Fibroblast of lung (primary cell): ENCODE measurements around the gene ERBB4. TPM values are rescaled to one million over a fixed set of nuclear protein-coding genes. Genes with fewer than 3 reads are reported as not detected.

Source experiments
- DNase-seq, 2 donors: peaks; one replicate each; pipeline versions ENCODE4 v3.0.0 to v3.0.0-alpha.2; 2010; ENCODE audit warnings: low read depth in 2 of 2
- H2AFZ ChIP-seq: 2 replicates; pipeline ENCODE4 v1.5.1; 2012; ENCODE audit warnings: low read length, control low read depth, inconsistent platforms
- H3K27ac ChIP-seq: 2 replicates; pipeline ENCODE4 v1.5.1; 2011; ENCODE audit warnings: low read length, control low read depth; ENCODE audit not compliant: insufficient read depth
- H3K27me3 ChIP-seq: 2 replicates; pipeline ENCODE4 v1.5.1; 2011; ENCODE audit warnings: mild to moderate bottlenecking, low read length; ENCODE audit not compliant: control insufficient read depth, insufficient read depth
- H3K36me3 ChIP-seq: 2 replicates; pipeline ENCODE4 v1.5.1; 2011; ENCODE audit warnings: low read length; ENCODE audit not compliant: control insufficient read depth, insufficient read depth
- H3K4me1 ChIP-seq: 2 replicates; pipeline ENCODE4 v1.5.1; 2011; ENCODE audit warnings: low read length; ENCODE audit not compliant: control insufficient read depth, insufficient read depth; ENCODE audit errors: extremely low read depth
- H3K4me2 ChIP-seq: 2 replicates; pipeline ENCODE4 v1.5.1; 2011; ENCODE audit warnings: low read length, control low read depth; ENCODE audit not compliant: insufficient read depth; ENCODE audit errors: extremely low read depth
- H3K4me3 ChIP-seq, 4 experiments: fragments of 200-600 bp in 1 of 4; sonication (generic) in 1 of 4; replicated peaks in 1 of 4; 2 replicates each; pipeline ENCODE4 v1.5.1; 2011 to 2016; ENCODE audit warnings: low read length in 4 of 4, low read depth in 3 of 4, mild to moderate bottlenecking in 3 of 4, control low read depth in 2 of 4, inconsistent platforms in 1 of 4, mixed read lengths in 1 of 4; ENCODE audit not compliant: insufficient read depth in 1 of 4; ENCODE audit errors: control extremely low read depth in 1 of 4
- H3K79me2 ChIP-seq: 2 replicates; pipeline ENCODE4 v1.5.1; 2012; ENCODE audit warnings: mild to moderate bottlenecking, low read length, inconsistent platforms; ENCODE audit not compliant: control insufficient read depth, insufficient read depth
- H3K9ac ChIP-seq: 2 replicates; pipeline ENCODE4 v1.5.1; 2011; ENCODE audit warnings: mild to moderate bottlenecking, low read length, control low read depth; ENCODE audit not compliant: insufficient read depth
- H3K9me3 ChIP-seq: 2 replicates; pipeline ENCODE4 v1.5.1; 2012; ENCODE audit warnings: low read depth, low read length; ENCODE audit not compliant: control insufficient read depth, insufficient read depth
- H4K20me1 ChIP-seq: 2 replicates; pipeline ENCODE4 v1.5.1; 2011; ENCODE audit warnings: low read length; ENCODE audit not compliant: control insufficient read depth, insufficient read depth; ENCODE audit errors: extremely low read depth
- CTCF ChIP-seq, 2 donors: IDR thresholded peaks in 1 of 2; conservative IDR thresholded peaks in 1 of 2; 1 replicate in 1 of 2; 2 replicates in 1 of 2; pipeline ENCODE4 v1.5.1; 2011 to 2012; ENCODE audit warnings: low read length in 2 of 2, control low read depth in 1 of 2, inconsistent platforms in 1 of 2, low read depth in 1 of 2, mild to moderate bottlenecking in 1 of 2
- EZH2 ChIP-seq: IDR thresholded peaks from 2 replicates; pipeline ENCODE4 v1.5.1; 2012; ENCODE audit warnings: low read length, control low read depth, mild to moderate bottlenecking; ENCODE audit errors: missing control alignments
- polyA plus RNA-seq, 2 donors: library from polyadenylated mRNA; depleted of rRNA in 1 of 2; stranded (reverse) in 1 of 2; unstranded in 1 of 2; fragments of >200 nt; gene quantifications; 2 replicates each; pipeline ENCODE4 v1.2.1, GENCODE V29; 2011 to 2012; ENCODE audit warnings: missing spikeins in 1 of 2
- total RNA-seq: library from RNA; depleted of rRNA; stranded (reverse); fragments of >200 nt; gene quantifications from 2 replicates; pipeline ENCODE4 v1.2.1, GENCODE V29; 2014

ERBB4 gene
- total and polyA plus RNA-seq, 2 donors (not counting 1 experiment from before 2014, with no cell fraction given): 0.08 to 0.17 TPM

DNA sequence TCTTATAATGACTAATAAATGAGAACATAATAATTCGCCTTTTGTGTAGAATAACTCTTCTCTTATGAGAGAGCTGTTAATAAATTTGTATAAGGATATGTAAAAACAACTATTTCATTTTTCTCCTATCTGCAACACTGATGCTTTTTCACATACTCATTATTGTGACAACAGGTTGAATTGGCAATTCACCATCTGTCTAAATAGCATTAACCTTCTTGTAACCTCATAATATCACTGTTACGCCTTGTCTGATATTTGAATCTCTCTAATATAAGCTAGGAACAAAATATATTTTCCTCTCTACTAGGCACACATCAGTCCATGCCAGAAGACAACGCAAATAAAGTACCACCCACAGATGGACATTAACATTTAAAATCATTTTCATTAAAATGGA, 1043.3 kb downstream of the ERBB4 start:
- no peaks in the 10 kb centered on the region for H3K36me3 ChIP-seq
- H3K9me3 ChIP-seq: no peaks in the 10 kb centered on the region
- TF ChIP-seq CTCF (conservative IDR thresholded peaks at IDR 0.05 in 1 of 2, IDR thresholded peaks at IDR 0.05 in 1 of 2; ENCODE audit: low read depth in 1 of 2, low read length in 2 of 2): no peak
- TF ChIP-seq EZH2: no peak
- no peaks in the 10 kb centered on the region for H4K20me1 ChIP-seq
- no peaks in the 10 kb centered on the region for H3K4me1 ChIP-seq
- H3K27ac ChIP-seq: no peak overlapping the region
- no peaks in the 10 kb centered on the region for H3K79me2 ChIP-seq
- H3K4me2 ChIP-seq: no peak overlapping the region
- DNase-seq: no peak
- no peak overlapping the region for H2AFZ ChIP-seq
- H3K27me3 ChIP-seq: no peaks in the 10 kb centered on the region
- peak overlapping the region; percentile 7 for H3K9ac ChIP-seq
- no peak overlapping the region for H3K4me3 ChIP-seq

DNA sequence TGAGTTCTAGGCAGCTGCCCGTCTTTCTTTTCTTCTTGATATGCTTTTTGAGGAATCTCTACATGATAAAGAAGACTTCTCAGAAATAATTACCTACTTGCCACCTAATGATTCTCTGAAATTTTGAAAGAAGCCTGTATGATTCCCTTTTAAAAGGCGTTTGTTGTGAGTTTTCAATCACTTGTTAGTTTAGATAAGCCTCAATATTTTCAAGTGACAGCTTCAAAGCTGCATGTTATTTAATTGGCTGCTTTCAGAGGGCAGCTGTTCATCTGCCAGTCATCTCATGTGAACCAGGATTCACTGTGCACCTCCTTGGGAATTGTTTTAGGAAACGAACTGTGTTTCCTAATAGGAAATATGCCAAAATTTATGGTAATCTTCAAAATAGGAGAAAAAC, 1044.1 kb downstream of the ERBB4 start:
- no peak overlapping the region for H3K9ac ChIP-seq
- H4K20me1 ChIP-seq: no peaks in the 10 kb centered on the region
- no peaks in the 10 kb centered on the region for H3K4me1 ChIP-seq
- H3K9me3 ChIP-seq: no peaks in the 10 kb centered on the region
- no peaks in the 10 kb centered on the region for H3K79me2 ChIP-seq
- no peaks in the 10 kb centered on the region for H3K27me3 ChIP-seq
- no peak overlapping the region for H2AFZ ChIP-seq
- TF ChIP-seq CTCF (conservative IDR thresholded peaks at IDR 0.05 in 1 of 2, IDR thresholded peaks at IDR 0.05 in 1 of 2; ENCODE audit: low read depth in 1 of 2, low read length in 2 of 2): no peak
- TF ChIP-seq EZH2: no peak
- no peaks in the 10 kb centered on the region for H3K36me3 ChIP-seq
- H3K4me3 ChIP-seq: no peak overlapping the region
- DNase-seq: no peak
- H3K4me2 ChIP-seq: no peak overlapping the region
- H3K27ac ChIP-seq: no peak overlapping the region

- Histone ChIP-seq H3K9ac (no peak overlapping the region), H4K20me1 (no peaks in the 10 kb centered on the region), H2AFZ (no peak overlapping the region), H3K27me3 (no peaks in the 10 kb centered on the region), H3K36me3 (no peaks in the 10 kb centered on the region), H3K79me2 (no peaks in the 10 kb centered on the region), H3K4me1 (no peaks in the 10 kb centered on the region), H3K4me2 (no peak overlapping the region), H3K9me3 (no peaks in the 10 kb centered on the region), H3K4me3 (no peak overlapping the region), H3K27ac (no peak overlapping the region)
- no peak for DNase-seq
- no peak for TF ChIP-seq EZH2
- no peak for TF ChIP-seq CTCF (conservative IDR thresholded peaks at IDR 0.05 in 1 of 2, IDR thresholded peaks at IDR 0.05 in 1 of 2; ENCODE audit: low read depth in 1 of 2, low read length in 2 of 2)
These were observed 1044.5 kb downstream of the ERBB4 start for GRCh38 chr2:211494085-211494484.
